Measurements from ENCODE around the gene GKAP1.

DNA sequence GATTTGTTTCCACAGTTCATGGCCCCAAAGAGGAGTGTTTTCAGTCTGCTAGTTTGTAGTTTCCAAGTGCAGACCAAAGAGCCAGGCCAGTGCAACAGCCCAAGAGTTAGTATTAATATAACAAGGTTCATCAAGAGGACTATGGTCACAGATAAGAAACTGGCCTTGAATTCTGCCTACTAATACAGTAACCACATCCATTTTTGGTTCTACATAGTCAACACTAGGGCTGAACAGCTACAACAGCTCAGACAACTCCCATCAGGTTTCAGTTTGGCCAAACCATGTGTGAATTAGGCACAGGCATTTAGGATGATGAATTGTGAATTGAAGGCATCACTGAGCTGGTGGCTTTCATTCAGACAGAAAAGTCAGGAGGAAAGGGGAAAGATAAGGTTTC is 96.1 kb downstream of the GKAP1 start:
- TF ChIP-seq, protein P1, sequence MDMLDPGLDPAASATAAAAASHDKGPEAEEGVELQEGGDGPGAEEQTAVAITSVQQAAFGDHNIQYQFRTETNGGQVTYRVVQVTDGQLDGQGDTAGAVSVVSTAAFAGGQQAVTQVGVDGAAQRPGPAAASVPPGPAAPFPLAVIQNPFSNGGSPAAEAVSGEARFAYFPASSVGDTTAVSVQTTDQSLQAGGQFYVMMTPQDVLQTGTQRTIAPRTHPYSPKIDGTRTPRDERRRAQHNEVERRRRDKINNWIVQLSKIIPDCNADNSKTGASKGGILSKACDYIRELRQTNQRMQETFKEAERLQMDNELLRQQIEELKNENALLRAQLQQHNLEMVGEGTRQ (IDR thresholded peaks at IDR 0.05; ENCODE audit: borderline replicate concordance, low read depth, low read length) = no peak
- no peak for TF ChIP-seq POLR2AphosphoS5 (IDR thresholded peaks at IDR 0.05; ENCODE audit: low read depth, low read length)
- TF ChIP-seq, protein P2, sequence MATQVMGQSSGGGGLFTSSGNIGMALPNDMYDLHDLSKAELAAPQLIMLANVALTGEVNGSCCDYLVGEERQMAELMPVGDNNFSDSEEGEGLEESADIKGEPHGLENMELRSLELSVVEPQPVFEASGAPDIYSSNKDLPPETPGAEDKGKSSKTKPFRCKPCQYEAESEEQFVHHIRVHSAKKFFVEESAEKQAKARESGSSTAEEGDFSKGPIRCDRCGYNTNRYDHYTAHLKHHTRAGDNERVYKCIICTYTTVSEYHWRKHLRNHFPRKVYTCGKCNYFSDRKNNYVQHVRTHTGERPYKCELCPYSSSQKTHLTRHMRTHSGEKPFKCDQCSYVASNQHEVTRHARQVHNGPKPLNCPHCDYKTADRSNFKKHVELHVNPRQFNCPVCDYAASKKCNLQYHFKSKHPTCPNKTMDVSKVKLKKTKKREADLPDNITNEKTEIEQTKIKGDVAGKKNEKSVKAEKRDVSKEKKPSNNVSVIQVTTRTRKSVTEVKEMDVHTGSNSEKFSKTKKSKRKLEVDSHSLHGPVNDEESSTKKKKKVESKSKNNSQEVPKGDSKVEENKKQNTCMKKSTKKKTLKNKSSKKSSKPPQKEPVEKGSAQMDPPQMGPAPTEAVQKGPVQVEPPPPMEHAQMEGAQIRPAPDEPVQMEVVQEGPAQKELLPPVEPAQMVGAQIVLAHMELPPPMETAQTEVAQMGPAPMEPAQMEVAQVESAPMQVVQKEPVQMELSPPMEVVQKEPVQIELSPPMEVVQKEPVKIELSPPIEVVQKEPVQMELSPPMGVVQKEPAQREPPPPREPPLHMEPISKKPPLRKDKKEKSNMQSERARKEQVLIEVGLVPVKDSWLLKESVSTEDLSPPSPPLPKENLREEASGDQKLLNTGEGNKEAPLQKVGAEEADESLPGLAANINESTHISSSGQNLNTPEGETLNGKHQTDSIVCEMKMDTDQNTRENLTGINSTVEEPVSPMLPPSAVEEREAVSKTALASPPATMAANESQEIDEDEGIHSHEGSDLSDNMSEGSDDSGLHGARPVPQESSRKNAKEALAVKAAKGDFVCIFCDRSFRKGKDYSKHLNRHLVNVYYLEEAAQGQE (IDR thresholded peaks at IDR 0.05; ENCODE audit: low read depth, low read length) = no peak
- no peak for TF ChIP-seq EZH2phosphoT487 (IDR thresholded peaks at IDR 0.05; ENCODE audit: borderline replicate concordance, low read depth)
- TF ChIP-seq, protein P3, sequence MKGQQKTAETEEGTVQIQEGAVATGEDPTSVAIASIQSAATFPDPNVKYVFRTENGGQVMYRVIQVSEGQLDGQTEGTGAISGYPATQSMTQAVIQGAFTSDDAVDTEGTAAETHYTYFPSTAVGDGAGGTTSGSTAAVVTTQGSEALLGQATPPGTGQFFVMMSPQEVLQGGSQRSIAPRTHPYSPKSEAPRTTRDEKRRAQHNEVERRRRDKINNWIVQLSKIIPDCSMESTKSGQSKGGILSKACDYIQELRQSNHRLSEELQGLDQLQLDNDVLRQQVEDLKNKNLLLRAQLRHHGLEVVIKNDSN (IDR thresholded peaks at IDR 0.05; ENCODE audit: borderline replicate concordance, low read depth) = no peak
- TF ChIP-seq, protein P4, sequence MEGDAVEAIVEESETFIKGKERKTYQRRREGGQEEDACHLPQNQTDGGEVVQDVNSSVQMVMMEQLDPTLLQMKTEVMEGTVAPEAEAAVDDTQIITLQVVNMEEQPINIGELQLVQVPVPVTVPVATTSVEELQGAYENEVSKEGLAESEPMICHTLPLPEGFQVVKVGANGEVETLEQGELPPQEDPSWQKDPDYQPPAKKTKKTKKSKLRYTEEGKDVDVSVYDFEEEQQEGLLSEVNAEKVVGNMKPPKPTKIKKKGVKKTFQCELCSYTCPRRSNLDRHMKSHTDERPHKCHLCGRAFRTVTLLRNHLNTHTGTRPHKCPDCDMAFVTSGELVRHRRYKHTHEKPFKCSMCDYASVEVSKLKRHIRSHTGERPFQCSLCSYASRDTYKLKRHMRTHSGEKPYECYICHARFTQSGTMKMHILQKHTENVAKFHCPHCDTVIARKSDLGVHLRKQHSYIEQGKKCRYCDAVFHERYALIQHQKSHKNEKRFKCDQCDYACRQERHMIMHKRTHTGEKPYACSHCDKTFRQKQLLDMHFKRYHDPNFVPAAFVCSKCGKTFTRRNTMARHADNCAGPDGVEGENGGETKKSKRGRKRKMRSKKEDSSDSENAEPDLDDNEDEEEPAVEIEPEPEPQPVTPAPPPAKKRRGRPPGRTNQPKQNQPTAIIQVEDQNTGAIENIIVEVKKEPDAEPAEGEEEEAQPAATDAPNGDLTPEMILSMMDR (IDR thresholded peaks at IDR 0.05) = no peak
- TF ChIP-seq NRF1 (IDR thresholded peaks at IDR 0.05; ENCODE audit: low read depth, low read length) = no peak
- TF ChIP-seq TEAD4 (IDR thresholded peaks at IDR 0.05; ENCODE audit: borderline replicate concordance, insufficient read depth) = no peak

All from SK-N-SH (cell line).